Activated CD4-positive, alpha-beta T cell treated with anti-CD3 and anti-CD28 coated beads, Interleukin-2, amount 50 U/mL, for 4 hours (primary cell): Measurements from ENCODE around the gene CA10.

ENCODE experiments used
- DNase-seq, 2 experiments: peaks; one replicate each; pipeline ENCODE4 v3.0.0-alpha.2; 2020

Gene CA10

DNA sequence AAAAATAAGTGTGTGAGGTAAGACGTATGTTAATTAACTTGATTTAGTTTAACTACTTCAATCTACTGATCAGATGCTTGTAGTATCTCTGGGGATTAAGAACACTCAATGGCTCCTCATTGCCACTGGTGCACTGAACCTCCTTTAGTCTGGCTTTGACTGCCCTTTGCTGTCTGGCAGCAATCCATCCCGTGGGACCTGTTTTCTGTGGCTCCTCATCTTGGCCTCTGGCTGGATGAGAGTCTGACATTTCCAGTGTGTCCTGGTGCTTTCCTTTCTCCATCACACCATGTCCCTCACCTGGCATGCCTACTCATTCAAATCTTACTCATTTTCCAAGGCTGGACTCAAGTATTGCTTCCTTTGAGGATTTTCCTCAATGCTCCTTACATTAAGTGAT, 212.2 kb downstream of the CA10 start:
- no peak for DNase-seq

DNA sequence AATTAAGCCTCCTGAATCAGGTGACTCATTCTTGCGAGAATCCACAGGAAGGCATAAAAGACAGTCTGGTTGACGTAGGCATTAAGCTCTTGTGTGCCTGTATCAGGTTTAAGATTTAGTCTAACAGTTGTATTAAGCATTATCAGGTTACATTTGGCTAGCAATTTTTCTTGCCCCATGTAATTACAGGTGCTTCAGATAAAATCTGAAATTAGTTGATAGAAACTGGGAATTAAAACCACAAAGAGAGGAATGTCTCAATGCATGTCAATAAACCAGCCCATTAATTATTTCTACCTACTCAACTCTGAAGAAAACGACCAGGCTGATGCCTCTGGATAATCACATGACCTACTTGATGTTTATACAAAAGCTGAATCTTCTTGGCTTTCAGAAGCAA, 217.2 kb downstream of the CA10 start:
- DNase-seq: no peak

- no peak for DNase-seq
Measured at GRCh38 chr17:51937264-51937663, 221.2 kb downstream of the CA10 start.

DNA sequence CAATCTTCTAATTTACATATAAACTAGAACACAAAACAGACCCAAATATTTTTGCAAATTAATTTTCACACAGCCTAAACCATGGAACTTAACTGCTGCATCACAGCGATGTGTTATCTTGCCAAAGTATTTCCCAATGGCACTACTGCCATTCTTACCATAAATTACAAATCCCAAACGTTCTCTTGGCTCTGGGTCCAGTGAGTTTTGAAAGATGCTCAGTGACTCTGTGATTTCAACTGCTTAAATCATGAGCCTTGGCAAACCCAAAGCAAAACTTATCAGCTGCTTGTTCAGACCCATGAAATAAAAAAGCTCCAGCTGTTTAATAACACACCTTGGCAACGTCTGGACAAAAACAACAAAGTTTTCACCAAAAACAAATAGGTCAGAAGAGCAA, 223.0 kb downstream of the CA10 start:
- DNase-seq: no peak

- no peak for DNase-seq
Measured at GRCh38 chr17:51933647-51934046, 224.9 kb downstream of the CA10 start.

GRCh38 chr17:51926448-51926847, 232.1 kb downstream of the CA10 start:
- DNase-seq: no peak

DNA sequence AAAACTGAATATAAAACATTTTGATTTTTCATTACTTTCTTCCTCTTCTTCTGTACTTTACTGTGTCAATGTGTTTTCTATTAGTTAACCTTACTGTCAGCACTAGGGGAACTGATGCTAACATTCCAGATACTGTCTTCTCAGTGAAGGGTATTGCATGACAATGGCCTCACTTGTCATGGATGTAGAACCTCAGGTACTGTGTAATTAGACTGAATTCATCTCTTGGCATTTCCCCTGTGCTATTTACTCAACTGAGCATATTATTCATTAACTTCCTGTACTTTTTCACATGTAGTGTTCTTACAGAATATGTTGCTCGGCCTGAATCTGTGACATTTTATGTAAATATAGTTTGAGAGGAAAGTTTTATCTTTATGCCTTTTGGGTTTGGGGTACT, 237.0 kb downstream of the CA10 start:
- DNase-seq: no peak

- DNase-seq: no peak
Measured at GRCh38 chr17:51914577-51914976, 243.9 kb downstream of the CA10 start.

- no peak for DNase-seq
Measured at GRCh38 chr17:51913491-51914205, 244.9 kb downstream of the CA10 start.

- DNase-seq: no peak
Measured at GRCh38 chr17:51912939-51913338, 245.6 kb downstream of the CA10 start.

DNA sequence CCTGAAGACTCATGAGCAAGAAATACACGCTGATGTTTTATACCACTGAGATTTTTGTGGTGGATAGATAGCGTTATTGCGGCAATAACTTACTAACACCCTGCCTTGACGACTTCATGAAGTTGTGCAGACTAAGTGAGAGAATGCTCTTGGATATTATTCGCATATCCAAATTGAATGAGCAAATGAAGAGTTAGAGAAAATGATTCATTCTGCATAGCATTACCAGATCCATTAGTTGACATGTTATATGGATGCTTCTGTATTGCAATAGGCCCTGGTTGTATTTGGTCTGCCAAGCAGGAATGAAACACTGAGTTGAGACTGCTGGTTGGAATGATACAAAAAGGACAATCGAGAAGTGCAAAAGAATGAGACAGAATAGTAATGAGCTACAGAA, 247.3 kb downstream of the CA10 start:
- no peak for DNase-seq

DNA sequence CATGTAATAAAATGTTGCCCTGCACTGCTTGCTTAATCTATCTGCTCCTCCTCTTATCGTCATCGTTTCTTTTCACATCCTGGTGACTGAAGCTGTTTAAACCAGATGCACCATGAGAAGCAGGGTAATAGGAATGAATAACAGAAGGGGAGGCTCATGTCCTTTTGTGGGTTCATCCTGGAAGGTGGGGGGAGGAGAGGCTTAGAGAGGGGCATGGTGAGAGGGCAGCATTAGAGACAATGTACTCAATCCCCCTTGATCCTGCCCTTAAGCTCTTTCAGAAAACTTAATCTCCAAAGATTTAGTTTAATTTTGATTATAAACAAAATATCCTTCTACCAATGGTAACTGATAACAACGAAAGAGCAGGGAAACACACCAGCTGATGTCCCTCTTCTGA, 248.5 kb downstream of the CA10 start:
- DNase-seq: no peak

DNA sequence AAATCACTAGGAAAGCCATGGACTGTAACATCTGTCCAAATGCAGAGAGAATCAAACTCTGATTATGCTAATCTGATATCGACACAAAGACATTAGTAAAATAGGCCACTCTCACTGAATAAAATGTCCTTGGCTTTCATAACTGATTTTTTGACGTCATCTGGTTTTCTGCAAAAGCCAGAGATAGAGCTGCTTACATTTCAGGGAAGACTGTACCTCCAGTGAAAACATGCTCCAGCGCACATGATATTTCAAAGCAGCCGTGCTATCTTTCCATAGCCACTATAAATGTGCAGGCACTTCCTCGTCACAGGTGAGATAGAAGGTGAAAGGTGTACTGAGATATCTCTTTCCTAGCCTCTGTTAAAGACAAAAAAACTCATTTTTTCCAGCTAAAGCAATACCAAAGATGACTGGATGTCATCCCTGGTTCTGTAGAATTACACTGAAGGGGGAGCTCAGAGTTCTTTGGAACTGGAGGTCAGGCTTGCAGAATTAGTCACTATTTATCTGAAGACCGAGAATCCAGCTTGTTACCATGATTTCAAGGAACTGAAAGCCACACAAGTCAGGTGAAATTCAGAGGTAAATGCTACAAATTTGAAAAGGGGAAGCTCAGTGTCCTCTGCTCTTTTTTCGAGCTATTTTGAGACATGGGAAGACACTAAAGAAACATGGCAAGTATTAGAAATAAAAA, 249.5 kb downstream of the CA10 start:
- no peak for DNase-seq

GRCh38 chr17:51907041-51907440, 251.5 kb downstream of the CA10 start:
- DNase-seq: no peak

DNA sequence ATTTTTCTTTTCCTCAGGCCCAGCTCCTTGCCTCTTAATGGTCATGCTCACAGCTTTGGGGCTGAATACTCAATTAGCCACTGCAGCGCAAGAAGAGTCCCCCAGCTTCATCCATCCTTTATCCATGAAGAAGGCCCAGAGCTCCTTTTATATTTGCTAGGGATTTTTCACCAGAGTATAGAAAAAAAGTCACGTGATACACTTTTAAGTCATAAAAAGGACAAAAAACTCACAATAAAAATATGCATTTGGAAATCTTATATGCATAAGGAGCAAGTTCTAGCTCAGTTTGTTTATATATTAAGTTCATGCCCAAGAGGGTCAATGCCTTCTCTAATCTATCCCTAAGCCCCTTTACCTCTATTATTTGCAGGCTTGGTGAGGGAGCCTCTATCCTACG, 254.1 kb downstream of the CA10 start:
- no peak for DNase-seq

DNA sequence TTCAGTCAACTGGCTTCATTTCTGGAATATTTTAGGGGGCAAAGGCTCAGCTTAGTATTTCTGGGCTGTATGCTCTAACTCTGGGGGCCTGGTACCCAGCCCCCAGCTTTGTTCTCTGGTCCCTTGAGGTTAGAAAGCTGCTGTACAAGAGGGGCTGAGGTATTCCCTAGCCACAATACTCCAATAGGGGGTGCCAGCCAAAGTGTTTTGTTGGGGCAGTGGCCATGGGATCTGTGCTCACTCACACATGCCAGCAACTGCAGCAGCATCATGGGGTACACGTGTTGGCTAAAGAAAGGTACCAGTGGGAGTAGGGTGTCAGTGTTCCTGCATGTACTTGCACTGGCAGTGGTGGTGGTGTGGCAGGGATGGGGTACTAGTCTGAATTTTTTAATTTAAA, 257.3 kb downstream of the CA10 start:
- DNase-seq: no peak

DNA sequence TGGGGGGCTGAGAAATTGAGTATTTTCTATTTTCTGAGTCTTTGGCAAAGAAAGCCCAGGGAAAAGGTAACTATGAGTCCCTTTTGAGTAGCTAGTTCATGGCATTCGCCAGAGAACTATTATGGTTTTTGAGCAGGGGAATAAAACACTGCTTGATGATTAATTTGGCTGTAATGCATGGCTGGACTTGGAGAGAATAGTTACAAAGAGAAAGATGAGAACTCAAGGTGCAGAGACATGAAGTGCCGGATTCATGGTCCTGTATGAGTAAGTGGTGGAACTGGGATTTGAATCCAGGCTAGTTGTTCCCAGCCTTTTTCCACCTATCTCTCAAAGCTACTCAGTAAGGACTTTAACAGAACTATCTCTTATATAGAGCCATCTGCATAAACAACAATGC, 266.6 kb downstream of the CA10 start:
- DNase-seq: no peak

GRCh38 chr17:51890710-51891109, 267.8 kb downstream of the CA10 start:
- no peak for DNase-seq

GRCh38 chr17:51888816-51889215, 269.7 kb downstream of the CA10 start:
- DNase-seq: no peak

- no peak for DNase-seq
Measured at GRCh38 chr17:51876986-51877385, 281.5 kb downstream of the CA10 start.

GRCh38 chr17:51873302-51873701, 285.2 kb downstream of the CA10 start:
- no peak for DNase-seq

DNA sequence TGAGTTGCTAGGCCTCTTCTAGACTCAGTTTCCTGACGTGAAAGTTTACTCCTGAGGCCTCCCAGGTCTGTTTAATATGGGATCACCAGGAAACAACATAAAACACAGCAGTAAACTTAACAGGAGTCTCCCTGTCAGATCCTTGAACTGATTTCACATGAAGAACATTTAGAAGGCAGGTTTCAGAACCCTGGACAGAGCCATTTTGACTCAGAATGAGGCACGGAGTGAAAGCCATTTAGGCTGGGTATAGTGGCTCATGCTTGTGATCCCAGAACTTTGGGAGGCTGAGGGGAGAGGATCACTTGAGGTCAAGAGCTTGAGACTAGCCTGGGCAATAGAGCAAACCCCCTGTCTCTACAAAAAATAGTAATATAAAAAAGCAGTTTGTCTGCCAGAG, 289.1 kb downstream of the CA10 start:
- DNase-seq: no peak

- DNase-seq: no peak
Measured at GRCh38 chr17:51860954-51861561, 297.5 kb downstream of the CA10 start.

DNA sequence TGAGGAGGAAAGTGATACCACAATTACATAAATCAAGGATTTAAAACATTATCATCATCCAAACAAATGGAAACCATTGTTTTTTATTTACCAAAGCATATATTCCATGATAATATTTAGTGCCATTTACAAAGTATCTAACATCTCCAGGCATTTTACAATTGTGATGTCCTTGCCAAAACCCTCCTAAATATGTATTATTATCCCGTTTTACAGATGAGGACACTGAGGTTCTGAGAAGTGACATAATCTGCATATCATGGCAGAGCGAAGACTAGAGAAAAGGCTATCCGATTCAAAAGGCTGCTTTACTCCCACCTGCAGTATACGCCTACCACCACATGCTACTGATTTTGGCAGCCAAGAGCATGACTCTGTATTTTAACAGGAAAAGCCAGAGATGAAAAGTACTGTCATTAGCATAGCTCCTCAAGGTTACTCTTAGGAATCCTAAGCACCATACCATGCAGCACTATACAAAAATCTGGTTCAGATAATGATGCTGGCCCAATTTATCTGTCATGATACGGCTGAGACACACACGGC, 301.4 kb downstream of the CA10 start:
- no peak for DNase-seq
